B cell (primary cell): ENCODE data around the gene PAK2.

Experiments used
- CTCF ChIP-seq: fragments of 200-600 bp; IDR thresholded peaks from one replicate; pipeline ENCODE4 v1.8.0; 2022; ENCODE audit warnings: antibody characterized with exemption, mild to moderate bottlenecking
- EZH2 ChIP-seq: IDR thresholded peaks from 2 replicates; pipeline ENCODE4 v1.6.1; 2012; ENCODE audit warnings: borderline replicate concordance, low read depth, mild to moderate bottlenecking, moderate library complexity, low read length; ENCODE audit not compliant: insufficient read depth, poor library complexity, severe bottlenecking

- TF ChIP-seq CTCF (no peak), EZH2 (no peak)
These were observed 53.1 kb downstream of the PAK2 start for GRCh38 chr3:196792771-196793170.
